ENCODE measurements around the gene POLR3E.

POLR3E gene, protein sequence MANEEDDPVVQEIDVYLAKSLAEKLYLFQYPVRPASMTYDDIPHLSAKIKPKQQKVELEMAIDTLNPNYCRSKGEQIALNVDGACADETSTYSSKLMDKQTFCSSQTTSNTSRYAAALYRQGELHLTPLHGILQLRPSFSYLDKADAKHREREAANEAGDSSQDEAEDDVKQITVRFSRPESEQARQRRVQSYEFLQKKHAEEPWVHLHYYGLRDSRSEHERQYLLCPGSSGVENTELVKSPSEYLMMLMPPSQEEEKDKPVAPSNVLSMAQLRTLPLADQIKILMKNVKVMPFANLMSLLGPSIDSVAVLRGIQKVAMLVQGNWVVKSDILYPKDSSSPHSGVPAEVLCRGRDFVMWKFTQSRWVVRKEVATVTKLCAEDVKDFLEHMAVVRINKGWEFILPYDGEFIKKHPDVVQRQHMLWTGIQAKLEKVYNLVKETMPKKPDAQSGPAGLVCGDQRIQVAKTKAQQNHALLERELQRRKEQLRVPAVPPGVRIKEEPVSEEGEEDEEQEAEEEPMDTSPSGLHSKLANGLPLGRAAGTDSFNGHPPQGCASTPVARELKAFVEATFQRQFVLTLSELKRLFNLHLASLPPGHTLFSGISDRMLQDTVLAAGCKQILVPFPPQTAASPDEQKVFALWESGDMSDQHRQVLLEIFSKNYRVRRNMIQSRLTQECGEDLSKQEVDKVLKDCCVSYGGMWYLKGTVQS

DNA sequence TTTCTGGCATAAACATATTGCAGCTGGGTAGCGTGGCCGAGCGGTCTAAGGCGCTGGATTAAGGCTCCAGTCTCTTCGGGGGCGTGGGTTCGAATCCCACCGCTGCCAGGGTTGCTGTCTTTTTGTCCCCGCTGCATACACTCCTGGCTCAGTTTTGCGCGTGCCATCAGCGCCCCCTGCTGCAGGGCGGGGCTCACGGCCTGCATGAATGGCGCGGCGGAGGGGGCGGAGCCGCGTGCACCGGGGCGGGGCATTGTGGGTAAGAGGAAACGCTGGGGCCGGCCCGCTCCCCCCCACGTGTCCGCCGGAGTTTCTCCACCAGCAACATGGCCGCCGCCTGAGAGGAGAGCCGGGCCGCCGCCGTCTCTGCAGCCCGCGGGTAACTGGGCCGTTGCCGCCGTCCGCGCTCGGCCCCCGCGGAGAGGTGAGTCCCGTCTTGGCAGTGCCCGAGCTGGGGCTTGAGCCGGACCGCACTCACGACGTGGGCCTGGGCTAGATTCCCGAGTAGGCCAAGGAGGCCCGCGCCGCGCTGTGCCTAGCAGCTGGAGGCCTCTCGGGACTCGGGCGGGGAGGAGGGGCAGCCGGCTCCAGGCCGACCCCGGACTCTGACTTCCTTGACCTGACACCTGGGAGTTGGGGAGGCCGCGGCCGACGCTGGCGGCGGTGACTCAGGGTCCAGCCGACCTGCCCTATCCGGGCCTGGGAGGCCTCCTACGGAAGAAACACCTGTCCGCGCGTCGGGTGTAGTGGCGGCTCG is at the start of gene POLR3E:
Gene POLR3E, plus strand, starts transcription at position 296 of the 757 bp plus-strand sequence. CDS start 5,560 bp downstream, outside the sequence.
- DNase-seq, result peak; percentile 97

DNA sequence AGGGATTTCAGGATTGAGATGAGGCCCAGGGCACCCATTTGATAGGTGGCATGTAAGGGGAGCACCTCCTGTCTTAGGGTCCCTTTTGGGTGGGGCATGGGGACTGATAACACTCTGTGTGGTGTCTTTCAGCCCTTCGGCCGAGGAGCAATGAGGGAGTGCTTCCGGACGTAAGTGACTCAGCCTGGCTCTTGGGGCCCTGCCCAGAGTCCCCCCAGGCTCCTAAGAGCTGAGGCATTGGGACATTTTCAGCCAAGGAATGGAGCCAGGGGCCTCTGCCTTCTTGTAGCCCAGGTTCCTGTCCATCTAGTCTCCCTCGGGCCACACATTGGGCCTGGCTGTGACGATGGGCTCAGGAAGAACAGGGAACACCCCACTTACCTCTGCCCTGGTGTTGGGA is 46.7 kb upstream of the POLR3E start:
- DNase-seq, result no peak

DNA sequence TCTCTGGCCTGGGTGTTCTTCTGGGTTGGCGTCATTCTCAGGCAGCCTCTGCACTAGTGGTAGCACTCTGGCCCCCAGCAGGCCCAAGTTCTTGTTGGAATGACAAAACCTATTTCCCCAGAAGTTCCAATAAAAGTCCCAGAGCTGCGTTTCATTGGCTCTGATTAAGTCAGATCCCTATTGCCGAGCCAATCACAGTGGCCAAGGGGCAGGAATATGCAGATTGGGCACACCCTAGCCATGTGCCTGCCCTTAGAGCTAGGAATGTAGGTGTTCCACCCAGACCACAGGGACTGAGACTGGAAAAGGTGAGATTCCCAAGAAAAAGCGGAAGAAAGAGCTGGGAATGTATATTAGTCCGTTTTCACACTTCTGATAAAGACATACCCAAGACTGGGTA is 44.9 kb upstream of the POLR3E start:
- DNase-seq, result no peak

DNA sequence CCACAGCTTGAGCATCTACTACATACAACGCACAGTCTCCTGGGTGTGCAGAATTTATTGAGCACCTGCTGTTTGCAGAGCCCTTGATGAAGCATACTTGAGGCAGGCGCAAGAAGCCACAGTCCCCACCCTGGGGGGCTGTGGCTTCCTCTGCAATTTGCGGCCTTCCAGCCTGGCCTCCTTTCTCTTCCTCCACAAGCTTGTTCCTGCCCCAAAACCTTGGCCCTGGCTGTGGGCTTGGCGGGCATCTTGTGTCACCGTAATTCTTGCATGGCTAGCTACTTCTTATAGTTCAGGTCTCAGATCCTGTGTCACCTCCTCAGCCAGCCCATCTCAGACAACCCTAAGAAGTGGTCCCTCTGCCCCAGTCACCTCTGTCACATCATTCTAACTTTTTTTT is 43.9 kb upstream of the POLR3E start:
- DNase-seq, result no peak

DNA sequence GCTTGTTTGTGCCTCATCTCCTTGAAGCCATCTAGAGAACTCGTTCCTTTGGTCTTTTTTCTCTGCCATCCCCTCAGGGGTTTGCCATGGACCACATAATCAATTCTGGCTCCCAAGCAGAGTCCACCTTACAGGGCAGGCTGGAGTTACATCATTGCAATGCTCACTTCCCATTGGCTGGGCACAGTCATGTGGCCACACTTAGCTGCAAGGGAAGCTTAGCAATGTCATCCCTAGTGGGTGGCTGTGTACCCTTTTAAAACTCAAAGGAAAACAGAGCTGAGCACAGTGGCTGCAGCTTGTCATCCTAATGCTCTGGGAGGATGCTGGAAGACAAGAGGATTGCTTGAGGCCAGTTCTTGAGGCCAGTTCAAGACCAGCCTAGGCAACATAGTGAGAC is 41.9 kb upstream of the POLR3E start:
- no peak for DNase-seq

DNA sequence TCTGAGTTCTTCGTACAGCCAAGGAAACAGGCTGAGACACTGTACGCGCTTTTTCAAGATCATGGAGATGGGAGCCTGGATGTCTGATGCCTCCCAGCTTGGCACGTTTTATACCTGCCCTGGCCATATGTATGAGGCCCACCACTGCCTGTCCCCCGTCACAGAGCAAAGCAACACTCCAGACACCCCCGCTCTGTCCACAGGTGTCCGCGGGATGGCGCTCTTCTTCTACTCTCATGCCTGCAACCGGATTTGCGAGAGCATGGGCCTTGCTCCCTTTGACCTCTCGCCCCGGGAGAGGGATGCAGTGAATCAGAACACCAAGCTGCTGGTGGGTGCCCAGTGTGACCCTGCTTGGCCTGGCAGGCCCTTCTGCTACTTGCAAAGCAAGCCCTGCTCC is 39.8 kb upstream of the POLR3E start:
- DNase-seq, result no peak

DNA sequence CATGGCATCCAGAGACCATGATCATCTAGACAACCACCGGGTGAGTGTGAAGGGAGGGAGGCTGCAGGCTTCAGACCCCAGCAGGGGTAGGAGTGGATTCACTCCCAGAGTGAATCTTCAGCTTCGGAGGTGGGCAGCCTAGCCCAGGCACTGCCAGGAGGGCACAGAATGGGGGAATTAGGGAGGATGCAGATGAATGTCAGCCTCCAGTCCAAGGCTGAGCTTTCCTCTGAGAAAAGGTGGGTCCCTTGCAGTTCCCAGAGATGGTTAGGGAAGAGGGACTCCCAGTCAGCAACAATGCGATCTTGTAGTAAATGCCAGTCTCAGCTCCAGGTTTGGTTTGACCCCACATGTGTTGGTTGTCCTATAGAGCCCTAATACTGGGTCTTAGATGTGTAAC is 36.7 kb upstream of the POLR3E start:
- no peak for DNase-seq

DNA sequence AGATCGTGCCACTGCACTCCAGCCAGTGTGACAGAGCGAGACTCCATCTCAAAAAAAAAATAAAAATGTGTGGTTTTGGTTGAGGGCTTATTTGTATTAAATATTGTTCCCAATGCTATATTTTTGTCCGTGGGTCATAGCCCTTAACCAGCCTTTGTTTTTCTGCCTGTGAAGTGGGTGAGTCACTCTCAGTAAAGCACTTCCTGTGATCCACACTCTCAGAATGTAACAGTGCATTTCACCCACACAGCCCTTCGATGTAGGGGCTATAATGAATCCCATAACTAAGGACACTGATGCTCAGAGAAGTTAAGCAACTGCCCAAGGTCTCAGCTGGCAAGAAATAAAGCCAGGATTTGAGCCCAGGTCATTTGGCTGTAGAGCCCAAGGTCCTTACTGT is 34.7 kb upstream of the POLR3E start:
- peak; percentile 39 for DNase-seq

DNA sequence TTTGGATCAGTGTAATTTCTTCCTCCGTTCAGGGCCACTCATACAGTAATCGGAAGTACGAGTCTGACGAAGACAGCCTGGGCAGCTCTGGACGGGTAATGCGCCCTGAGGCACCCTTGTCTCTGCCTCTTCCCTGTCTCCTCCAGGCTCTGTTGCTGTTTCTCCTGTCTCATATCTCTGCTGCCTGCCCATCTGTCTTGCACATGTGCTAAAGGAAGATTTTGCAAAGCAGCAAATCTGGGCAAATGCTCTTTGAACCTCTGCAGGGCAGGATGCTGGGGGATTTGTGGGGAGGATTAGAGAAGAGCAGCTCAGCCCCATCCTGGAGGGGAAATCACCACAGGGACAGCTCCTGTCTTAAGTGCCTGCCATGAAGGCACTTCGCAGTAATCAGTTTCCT is 32.4 kb upstream of the POLR3E start:
- DNase-seq, result no peak

DNA sequence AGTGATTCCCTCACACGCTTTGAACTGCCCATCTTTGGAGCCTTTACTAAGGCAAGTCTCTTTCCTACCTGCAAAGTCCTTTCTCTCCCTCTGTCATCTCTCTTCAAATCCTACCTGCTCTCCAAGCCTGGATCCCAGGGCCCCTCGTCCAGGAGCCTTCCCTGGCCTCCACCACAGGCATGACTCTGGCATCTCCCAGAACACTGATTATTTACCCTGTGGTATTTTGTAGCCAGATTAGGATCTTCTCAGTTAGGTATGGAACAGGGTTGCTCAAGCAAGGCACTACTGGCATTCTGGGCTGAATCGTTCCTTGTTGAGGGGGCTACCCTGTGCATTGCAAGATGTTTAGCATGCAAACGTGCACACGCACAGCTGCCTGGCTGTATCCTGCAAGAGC is 31.9 kb upstream of the POLR3E start:
- no peak for DNase-seq

DNA sequence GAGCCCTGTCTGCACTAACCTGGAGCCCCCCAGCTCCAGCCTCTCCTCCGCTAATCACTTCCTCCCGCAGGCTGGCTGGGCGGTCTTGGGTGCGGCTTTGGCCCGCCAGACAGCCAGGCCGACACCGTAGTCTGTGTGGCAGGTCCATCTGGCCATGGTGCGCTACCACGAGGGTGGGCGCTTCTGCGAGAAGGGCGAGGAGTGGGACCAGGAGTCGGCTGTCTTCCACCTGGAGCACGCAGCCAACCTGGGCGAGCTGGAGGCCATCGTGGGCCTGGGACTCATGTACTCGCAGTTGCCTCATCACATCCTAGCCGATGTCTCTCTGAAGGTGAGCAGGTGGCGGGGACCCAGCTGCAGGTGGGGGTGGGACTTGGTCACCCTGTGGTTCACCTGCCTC is 30.7 kb upstream of the POLR3E start:
- no peak for DNase-seq

DNA sequence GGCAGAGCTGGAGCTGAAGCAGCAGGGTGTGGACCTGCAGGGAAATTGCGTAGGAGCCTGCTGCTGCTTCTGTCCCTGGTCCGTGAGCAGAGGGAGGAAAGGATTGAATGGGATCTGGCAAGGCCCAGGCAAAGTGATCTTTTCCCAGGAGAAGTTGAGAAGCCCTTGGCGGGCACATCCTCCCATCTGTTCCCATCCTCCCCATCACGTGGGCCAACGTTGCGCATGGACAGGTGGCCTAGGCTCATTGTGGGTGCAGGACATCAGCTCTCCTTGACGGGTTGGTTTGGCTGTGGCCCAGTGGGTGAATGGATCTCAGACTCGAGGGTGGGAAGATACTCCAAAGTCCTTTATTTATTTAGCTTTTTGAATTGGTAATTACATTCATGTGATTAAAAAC is 29.4 kb upstream of the POLR3E start:
- no peak for DNase-seq

DNA sequence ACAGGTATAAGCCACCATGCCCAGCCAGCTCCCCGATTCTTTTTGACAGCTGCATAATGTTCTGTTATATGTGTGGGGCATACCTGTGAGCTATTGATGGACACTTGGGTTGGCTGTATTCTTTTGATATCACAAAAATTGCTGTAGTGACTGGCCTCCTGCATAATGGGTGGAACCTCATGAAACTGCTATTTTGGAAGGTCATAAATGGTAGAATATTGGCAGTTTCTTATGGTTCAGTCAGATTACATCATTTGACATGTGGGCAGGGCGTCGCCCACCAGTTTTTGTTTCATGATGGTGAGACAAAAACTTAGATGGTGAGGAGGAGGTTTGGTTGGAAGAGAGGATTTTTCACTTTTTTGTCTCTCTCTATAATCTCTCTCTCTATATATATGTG is 26.7 kb upstream of the POLR3E start:
- no peak for DNase-seq

DNA sequence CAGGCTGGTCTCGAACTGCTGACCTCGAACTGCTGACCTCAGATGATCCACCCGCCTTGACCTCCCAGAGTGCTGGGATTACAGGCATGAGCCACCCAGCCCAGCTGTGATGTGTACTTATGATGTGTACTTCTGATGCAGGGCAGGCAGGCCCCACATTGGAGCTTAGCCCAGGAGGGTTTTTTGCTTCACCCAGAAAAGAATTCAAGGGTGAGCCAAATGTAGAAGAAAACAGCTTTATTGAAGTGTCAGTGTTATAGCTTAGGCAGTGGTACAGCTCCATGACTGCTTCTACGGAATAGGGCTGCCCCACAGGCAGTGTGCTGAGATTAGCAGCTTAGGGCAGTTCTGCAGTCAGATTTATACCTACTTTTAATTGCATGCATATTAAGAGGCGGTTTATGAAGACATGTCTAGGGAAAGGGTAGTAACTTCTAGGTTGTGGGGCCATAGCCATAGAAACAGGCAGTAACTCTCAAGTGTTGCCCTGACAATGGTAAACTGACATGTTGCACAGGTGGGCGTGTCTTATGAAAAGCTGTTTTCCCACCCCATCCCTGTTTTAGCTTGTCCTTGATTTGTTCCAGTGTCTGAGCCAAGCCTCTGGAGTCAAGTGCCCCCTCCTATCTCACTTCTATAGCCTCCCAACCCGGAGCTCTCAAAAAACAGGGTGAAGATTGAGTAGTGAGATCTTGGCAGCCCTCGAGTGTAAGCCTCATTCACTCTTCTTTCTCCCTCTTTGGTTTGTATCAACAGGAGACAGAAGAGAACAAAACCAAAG is 24.1 kb upstream of the POLR3E start:
- DNase-seq, result no peak

DNA sequence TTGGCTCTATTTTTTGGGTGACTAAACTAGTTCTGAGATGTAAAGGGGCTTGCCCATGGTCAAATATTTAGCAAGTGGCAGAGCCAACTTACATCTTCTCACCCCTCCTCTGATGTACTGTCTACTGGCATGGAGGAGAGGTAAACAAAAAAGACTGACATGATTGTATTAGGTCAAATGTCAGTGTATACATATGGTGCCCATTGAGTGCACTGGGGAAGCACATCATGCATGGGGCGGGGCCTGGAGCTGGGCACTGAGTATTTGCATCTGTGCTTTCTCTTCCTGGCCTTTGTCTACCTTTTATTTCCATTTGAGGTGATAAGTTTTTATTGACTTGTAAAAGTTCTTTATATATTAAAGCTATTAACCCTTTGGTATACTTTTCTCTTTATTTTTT is 22.3 kb upstream of the POLR3E start:
- no peak for DNase-seq

DNA sequence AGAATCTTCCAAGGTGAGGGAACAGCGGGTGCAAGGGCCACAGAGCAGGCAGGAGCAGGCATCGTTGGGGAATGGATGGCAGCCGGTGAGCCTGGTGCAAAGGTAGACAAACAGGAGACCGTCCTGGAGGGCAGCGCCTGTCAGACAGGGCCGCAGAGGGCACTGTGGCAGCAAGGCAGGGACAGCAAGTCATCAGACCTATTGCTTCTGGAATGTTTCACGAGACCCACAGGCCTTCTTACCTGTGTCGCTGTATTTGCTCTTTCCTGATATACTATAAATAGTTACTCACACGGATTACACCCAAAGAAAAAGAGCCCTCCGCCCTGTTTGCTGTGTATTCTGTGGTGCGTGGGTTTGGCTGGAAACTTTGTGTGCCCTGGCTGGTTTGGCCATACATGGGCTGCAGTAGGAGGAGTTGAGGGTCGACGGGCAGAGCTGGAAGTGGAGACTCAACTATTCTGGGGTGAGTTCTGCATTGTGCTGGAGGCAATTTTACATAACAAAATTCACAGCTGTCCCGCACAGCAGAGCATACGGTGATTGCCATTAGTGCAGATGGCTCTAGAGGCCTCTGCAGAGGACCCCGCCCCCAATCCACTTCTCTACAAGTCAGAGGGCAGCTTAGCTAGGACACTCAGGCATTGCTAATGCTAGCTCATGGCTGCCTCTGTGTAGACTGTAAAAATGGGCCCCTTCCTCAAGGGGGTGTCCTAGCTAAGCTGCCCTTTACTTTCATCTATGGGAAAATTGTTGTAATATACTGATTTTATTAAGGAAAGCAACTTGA is 18.6 kb upstream of the POLR3E start:
- no peak for DNase-seq

DNA sequence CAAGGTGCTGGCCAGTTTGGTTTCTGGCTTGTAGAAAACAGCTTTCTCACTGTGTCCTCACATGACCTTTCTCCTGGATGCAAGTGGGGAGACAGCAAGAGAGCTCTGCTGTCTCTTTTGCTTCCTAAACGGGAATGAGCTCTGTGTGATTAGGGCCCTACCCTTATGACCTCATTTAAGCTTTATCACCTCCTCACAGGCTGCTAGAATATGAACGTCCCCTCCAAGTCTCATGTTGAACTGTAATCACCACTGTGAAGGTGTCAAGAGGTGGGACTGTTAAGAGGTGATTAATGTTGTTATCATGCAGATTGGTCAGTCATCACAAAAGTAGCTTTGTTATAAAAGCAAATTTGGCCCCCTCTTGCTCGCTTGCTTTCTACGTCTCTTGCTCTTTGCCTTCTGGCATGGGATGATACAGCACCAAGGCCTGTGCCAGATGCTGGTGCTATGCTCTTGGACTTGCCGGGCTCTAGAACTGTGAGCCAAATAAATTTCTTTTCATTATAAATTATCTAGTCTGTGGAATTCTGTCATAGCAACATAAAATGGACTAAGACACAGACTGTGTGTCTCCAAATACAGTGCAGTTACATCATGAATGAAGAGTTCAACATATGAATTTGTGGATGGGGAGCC is 14.8 kb upstream of the POLR3E start:
- no peak for DNase-seq

DNA sequence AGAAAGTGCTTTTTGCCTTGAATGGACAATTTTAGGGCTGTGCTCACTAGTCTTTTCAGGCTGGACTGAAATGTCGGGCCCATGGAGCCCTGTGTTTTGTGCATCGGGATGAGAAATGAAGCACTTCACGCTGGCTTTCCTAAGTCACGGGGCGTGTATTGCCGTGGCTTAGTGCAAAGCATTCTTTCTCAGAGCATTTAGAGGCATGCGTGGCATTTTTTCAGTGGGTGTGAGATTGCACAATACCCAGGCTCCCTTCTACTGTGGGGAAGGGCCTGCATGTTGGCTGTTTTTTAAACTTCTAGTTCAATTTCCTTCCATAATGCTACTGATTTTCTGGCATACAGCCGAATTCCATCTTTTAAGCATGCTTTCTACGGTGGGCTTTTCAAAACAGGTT is 12.6 kb upstream of the POLR3E start:
- no peak for DNase-seq

DNA sequence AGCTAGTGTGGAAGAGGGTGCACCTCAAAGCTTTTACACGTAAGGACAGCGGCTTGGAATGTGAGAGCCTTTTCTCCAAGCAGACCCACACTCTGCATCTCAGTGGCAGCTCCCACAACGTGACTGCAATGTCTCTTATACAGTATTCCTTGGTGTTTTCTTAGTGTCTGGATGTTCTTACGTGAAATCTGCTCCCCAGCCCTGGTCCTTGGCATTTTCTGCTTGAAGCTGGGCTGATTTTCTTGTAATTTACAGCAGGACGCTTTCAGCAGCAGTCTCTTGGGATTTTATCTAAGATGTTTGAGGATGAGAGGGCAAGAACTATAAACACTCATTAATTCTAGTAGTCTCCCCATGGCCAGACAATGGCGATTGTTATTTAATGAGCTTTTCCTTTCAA is 12.1 kb upstream of the POLR3E start:
- DNase-seq, result no peak

DNA sequence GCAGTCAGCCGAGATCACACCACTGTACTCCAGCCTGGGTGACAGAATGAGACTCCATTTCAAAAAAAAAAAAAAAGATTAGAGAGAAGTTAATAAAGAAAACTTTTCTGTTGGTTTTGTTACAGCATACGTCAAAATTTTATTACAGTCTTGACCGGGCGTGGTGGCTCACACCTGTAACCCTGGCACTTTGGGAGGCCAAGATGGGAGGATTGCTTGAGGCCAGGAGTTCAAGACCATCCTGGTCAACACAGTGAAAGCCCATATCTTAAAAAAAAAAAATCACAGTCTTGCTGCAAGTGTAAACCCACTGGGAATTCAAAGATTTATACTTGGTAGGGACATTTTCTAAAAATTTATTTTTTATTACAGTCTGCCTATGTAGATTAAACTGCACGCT is 6.2 kb upstream of the POLR3E start:
- no peak for DNase-seq

DNA sequence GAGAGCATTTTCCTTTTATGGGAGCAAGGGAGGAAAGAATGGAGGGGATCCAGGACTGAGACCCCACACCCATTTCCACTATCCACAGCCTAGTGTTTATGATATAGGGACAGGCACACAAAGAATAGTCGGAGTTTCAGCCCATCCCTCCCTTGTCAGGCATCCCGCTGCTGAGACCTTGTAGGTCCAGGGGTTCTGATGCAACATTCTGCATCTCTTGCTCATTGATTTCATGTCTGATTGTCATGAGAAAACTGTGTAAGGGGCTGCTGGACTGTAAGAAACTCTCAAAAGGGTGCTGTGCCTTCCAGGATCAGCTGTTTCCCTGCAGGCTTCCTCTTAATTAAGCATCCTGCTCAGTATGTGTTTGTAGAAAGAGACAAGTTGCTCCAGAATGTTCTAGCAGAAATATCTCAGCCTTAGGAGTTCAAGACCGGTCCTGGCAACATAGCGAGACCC is 5.3 kb upstream of the POLR3E start:
- no peak for DNase-seq

DNA sequence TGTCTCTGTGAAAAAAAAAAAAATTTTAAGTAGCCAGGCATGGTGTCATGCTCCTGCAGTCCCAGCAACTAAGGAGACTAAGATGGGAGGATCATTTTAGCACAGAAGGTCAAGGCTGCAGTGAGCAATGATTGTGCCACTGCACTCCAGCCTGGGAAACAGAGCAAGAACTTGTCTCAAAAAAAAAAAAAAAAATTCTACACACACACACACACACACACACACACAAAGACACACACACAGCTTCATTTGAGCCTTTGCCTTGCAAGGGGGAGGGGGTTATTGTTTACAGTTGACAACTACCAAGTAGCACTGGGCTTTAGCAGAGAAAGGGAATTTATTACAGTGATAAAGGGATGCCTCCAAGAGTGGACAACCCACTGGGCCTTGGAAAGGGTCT is 4.9 kb upstream of the POLR3E start:
- DNase-seq, result no peak

Measured in CD4-positive, alpha-beta T cell treated with Interleukin-4 for 4 hours (primary cell).